HG03460 (cell line): ENCODE measurements around the gene SUB1.
"Not testable (repeated sequence)": the region's sequence is repeated elsewhere in the genome, so short reads cannot be mapped to it uniquely, and the experiment has no call there.

ENCODE experiments used
- ATAC-seq: cut with Tn5 transposase; IDR thresholded peaks from one replicate; pipeline ENCODE4 v1.9.1; 2021; ENCODE audit not compliant: unreplicated experiment

Gene SUB1

GRCh38 chr5:32598260-32598937, 13.0 kb downstream of the SUB1 start:
- no peak for ATAC-seq

- ATAC-seq: no peak
Measured at GRCh38 chr5:32598997-32599549, 13.7 kb downstream of the SUB1 start.

- no peak for ATAC-seq
Measured at GRCh38 chr5:32600054-32600622, 14.8 kb downstream of the SUB1 start.

- no peak for ATAC-seq
Measured at GRCh38 chr5:32601623-32602295, 16.4 kb downstream of the SUB1 start.

- no peak for ATAC-seq
Measured at GRCh38 chr5:32602906-32603305, 17.5 kb downstream of the SUB1 start.

GRCh38 chr5:32604800-32605765, 19.7 kb downstream of the SUB1 start:
- no peak for ATAC-seq

GRCh38 chr5:32605766-32606152, 20.4 kb downstream of the SUB1 start:
- no peak for ATAC-seq

GRCh38 chr5:32612134-32612888, 27.0 kb downstream of the SUB1 start:
- ATAC-seq: no peak

- ATAC-seq: peak; percentile 63
Measured at GRCh38 chr5:32613050-32613672, 27.8 kb downstream of the SUB1 start.

- ATAC-seq: no peak
Measured at GRCh38 chr5:32615236-32615635, 29.9 kb downstream of the SUB1 start.

- no peak for ATAC-seq
Measured at GRCh38 chr5:32618962-32619361, 33.6 kb downstream of the SUB1 start.

GRCh38 chr5:32621256-32621655, 35.9 kb downstream of the SUB1 start:
- no peak for ATAC-seq

GRCh38 chr5:32625106-32625505, 39.7 kb downstream of the SUB1 start:
- ATAC-seq: no peak

GRCh38 chr5:32625547-32625946, 40.2 kb downstream of the SUB1 start:
- no peak for ATAC-seq

GRCh38 chr5:32627219-32627870, 42.0 kb downstream of the SUB1 start:
- no peak for ATAC-seq

- ATAC-seq: no peak
Measured at GRCh38 chr5:32628049-32628844, 42.9 kb downstream of the SUB1 start.

GRCh38 chr5:32630867-32631491, 45.6 kb downstream of the SUB1 start:
- ATAC-seq: no peak

GRCh38 chr5:32633017-32633416, 47.7 kb downstream of the SUB1 start:
- not testable (repeated sequence) for ATAC-seq
